NCI-H526 treated with DMSO at 0.1 percent for 48 hours (cell line): Measurements from ENCODE around the gene SLC9A8.
"Not testable (repeated sequence)": the region's sequence is repeated elsewhere in the genome, so short reads cannot be mapped to it uniquely, and the experiment has no call there.

Experiments used
- DNase-seq: peaks from one replicate; lab custom pipeline; 2025; lab: John Stamatoyannopoulos, UW

SLC9A8 gene

GRCh38 chr20:49786668-49787370, 25.8 kb upstream of the SLC9A8 start:
- DNase-seq: no peak

DNA sequence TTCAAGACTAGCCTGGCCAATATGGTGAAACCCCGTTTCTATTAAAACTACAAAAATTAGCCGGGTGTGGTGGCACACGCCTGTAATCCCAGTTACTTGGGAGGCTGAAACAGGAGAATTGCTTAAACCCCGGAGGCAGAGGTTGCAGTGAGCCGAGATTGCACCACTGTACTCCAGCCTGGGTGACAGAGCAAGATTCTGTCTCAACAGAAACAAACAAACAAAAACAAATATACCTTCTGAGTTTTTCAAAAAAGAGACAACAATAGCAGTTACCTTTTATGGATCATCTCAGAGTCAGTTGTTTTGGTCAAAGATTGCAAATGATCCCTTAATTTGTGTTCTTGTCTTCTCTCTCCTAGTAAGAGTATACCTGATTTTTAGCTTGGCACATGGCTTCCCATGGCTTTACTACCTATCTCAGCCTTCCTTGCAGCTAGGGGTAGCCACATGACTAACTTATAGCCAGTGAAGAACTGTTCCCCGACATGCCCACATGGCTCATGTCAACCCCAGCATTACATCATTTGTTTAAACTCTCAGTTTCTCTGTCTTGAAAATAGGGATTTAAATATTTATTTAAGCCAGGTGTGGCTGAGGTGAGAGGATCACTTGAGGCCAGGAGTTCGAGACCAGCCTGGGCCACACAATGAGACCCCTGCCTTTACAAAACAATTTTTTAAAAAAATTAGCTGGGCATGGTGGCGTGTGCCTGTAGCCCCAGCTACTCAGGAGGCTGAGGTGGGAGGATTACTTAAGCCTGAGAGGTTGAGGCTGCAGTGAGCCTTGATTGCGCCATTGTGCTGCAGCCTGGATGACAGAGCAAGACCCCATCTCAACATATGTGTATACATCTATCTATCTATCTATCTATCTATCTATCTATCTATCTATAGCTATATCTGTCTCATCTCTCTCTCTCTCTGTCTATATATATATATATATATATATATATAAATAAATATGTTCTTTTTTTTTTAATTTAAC, 25.0 kb upstream of the SLC9A8 start:
- DNase-seq: no peak

- no peak for DNase-seq
These were observed 22.4 kb upstream of the SLC9A8 start for GRCh38 chr20:49790077-49790798.

GRCh38 chr20:49791165-49791564, 21.5 kb upstream of the SLC9A8 start:
- no peak for DNase-seq

GRCh38 chr20:49792006-49792405, 20.6 kb upstream of the SLC9A8 start:
- DNase-seq: no peak

- no peak for DNase-seq
These were observed 20.0 kb upstream of the SLC9A8 start for GRCh38 chr20:49792611-49793010.

GRCh38 chr20:49794336-49795134, 18.1 kb upstream of the SLC9A8 start:
- no peak for DNase-seq

- DNase-seq: no peak
These were observed 17.5 kb upstream of the SLC9A8 start for GRCh38 chr20:49795135-49795424.

DNA sequence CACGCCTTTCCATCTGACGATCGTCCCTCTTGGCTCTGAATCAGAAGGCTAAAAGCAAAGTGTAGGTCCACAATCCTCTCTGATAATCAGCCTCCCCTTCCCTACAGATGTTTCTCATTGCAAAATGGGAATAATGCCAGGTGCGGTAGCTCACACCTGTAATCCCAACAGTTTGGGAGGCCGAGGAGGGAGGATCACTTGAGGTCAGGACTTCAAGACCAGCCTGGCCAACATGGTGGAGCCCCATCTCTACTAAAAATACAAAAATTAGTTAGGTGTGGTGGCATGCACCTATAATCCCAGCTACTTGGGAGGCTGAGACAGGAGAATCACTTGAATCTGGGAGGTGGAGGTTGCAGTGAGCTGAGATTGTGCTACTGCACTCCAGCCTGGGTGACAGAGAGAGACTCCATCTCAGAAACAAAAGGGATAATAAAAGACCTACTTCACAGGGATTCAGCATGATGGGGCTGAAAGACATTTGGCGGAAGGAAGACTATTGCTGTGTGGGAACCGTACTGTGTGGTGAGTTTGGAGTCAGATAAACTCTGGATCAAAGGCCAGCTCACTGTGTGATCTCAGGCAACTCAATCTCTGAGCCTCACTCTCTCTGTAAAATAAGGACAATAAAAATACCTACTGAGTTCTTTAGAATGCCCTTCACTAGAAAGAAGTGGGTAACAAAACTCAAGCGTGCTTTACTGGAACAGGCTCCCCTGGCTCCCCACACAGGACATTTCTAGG, 15.9 kb upstream of the SLC9A8 start:
- DNase-seq: no peak

DNA sequence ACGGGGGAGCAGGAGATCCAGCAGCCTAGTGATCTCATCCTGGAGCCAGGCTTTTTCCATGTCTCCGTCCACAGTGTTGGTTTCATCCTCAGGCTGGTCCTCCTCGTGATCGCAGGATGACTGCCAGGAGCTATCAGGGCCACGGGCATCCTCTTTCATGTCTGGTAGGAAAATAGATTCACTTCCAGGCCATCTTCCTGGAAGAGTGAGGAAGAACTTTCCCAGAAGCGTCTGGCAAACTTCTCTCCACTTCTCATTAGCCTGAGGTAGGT, 15.3 kb upstream of the SLC9A8 start:
- no peak for DNase-seq

DNA sequence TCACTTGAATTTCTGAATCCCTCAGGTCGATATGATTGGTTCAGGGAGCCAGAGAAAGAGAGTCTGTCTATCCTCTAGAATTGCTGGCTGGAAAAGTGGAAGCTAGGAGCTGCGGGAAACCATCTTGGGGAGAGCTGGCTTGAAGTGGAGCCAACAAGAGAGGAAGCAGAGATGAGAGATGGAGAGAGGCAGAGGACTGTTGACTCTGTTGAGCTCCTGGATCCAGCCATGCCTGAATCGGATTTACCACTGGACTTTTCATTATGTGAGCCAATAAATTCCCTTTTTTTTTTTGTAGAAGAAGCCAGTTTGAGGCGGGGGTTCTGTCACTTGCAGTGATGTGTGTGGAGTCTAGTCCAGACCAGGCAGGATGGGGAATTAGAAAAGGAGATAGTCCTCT, 13.9 kb upstream of the SLC9A8 start:
- no peak for DNase-seq

GRCh38 chr20:49799698-49800097, 12.9 kb upstream of the SLC9A8 start:
- DNase-seq: no peak

- DNase-seq: no peak
These were observed 9.2 kb upstream of the SLC9A8 start for GRCh38 chr20:49803418-49803817.

- DNase-seq: no peak
These were observed 8.3 kb upstream of the SLC9A8 start for GRCh38 chr20:49804364-49804763.

DNA sequence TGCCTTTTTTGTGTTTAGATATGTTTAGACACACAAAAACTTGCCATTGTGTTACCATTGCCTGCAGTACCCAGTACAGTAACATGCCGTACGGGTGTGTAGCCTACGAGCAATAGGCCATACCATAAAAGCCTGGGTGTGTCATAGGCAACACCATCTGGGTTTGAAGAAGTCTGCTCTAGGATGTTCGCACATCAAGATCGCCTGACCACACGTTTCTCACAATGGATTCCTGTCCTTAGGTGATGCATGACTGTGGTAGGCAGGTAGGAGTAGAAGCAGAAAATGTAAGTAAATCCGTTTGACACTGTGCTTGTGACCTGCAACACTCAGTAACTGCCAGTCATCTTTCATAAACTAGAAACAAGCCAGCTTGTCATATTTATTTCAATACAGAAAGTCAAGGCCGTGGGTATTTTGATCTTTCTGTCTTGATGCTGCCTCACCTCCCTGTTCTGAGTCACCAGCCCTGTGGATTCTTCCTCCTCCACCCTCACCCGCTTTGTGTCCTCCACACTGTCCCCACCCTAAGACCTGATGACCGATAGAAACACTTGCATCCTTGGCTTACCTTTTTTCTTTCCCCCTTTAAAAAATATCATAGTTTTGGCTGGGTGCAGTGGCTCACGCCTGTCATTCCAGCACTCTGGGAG, 7.3 kb upstream of the SLC9A8 start:
- not testable (repeated sequence) for DNase-seq

DNA sequence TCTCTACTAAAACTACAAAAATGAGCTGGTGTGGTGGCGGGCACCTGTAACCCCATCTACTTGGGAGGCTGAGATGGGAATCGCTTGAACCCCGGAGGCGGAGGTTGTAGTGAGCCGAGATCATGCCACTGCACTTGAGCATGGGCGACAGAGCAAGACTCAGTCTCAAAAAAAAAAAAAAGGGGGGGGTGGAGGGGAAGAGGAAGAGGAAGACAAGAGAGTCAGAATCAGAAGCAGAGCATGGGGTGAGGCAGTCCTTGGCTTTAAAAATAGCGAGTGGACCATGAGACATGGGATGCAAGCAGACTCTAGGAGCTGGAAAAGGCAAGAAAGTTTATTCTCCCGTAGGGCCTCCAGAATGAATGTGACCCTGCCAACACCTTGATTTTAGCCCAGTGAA, 3.9 kb upstream of the SLC9A8 start:
- no peak for DNase-seq

DNA sequence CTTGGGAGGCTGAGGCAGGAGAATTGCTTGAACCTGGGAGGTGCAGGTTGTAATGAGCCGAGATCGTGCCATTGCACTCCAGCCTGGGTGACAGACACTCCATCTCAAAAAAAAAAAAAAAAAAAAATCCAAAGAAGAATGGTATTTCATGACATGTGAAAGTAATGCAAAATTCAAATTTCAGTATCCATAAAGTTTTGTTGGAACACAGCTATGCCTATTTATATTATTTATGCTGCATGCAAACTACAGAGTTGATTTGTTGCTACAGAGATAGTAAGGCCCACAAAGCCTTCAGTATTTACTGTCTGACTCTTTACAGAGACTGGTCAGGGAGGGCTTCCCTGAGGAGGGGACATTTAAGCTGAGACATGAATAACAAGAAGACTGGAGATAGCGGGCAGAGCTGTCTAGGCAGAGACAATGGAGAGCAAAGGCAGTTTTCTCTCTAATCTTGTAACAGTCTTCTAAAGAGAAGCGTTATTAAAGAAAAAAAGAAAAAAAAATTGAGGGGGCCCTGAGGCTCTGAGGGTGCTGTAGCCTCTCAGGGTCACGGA, 2.7 kb upstream of the SLC9A8 start:
- no peak for DNase-seq

DNA sequence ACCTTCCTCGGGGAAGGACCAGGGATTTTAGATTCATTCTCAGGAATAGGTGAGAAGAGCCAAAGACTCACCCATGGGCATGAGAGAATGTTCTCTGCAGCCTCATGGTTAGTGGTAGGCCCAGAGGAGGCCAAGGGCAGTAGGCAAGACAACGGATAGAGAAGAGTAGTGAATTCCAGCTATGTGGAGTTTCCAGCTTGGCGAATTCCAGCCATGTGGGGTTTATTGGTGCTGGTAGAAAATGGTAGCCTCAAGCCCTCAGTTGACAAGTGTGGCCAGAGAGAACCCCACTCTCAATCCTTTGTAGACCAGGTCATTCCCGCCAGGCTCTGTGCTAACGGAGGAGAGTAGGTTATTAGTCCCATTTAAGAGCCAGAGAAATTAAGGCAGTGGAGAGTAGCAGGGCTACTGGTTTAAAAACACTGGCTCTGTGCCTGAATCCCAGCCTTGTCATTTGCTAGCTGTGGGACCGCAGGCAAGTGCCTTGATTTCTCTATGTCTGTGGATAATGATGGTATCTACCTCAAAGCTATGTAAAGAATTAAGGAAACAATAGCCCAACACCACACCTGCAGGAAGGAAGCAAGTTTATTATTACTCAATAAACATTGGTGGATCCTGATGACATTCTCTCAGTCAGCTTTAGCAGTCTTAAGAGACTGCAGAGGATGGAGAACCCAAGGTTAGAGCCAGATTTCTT, 2.0 kb upstream of the SLC9A8 start:
- DNase-seq: no peak

- DNase-seq: no peak
These were observed 662 bp upstream of the SLC9A8 start for GRCh38 chr20:49811825-49812506.
